OCI-LY1 (cell line): Measurements from ENCODE around the gene TRIM59.

Experiments
- H2AFZ ChIP-seq: fragments of 200-600 bp; sonication (generic), shearing (Covaris generic); 2 replicates; pipeline ENCODE4 v1.6.0; 2014; ENCODE audit warnings: antibody characterized with exemption, mild to moderate bottlenecking, low read length
- H3F3A ChIP-seq: fragments of 200-600 bp; sonication (generic), shearing (Covaris generic); 2 replicates; pipeline ENCODE4 v1.6.0; 2014; ENCODE audit warnings: mild to moderate bottlenecking, antibody characterized with exemption, low read length, moderate library complexity; ENCODE audit not compliant: insufficient read depth
- H3K27ac ChIP-seq: fragments of 200-600 bp; sonication (generic); 2 replicates; pipeline ENCODE4 v1.5.1; 2014; ENCODE audit warnings: low read length, mixed run types, mild to moderate bottlenecking, low read depth; ENCODE audit not compliant: poor library complexity, severe bottlenecking
- H3K27me3 ChIP-seq: fragments of 200-600 bp; sonication (generic); 2 replicates; pipeline ENCODE4 v1.6.0; 2014; ENCODE audit warnings: antibody characterized with exemption, mild to moderate bottlenecking, low read length, moderate library complexity; ENCODE audit not compliant: insufficient read depth
- H3K36me3 ChIP-seq: fragments of 200-600 bp; sonication (generic); 2 replicates; pipeline ENCODE4 v1.6.1; 2014; ENCODE audit warnings: mild to moderate bottlenecking, antibody characterized with exemption, low read length, moderate library complexity, mixed read lengths; ENCODE audit not compliant: insufficient read depth
- H3K4me1 ChIP-seq: fragments of 200-600 bp; sonication (generic); 2 replicates; pipeline ENCODE4 v1.5.1; 2014; ENCODE audit warnings: mild to moderate bottlenecking, low read length, moderate library complexity; ENCODE audit not compliant: insufficient read depth, severe bottlenecking
- H3K4me2 ChIP-seq: fragments of 200-600 bp; sonication (generic), shearing (Covaris generic); 2 replicates; pipeline ENCODE4 v1.6.1; 2014; ENCODE audit warnings: low read length
- H3K4me3 ChIP-seq: fragments of 200-600 bp; sonication (generic); 2 replicates; pipeline ENCODE4 v1.5.1; 2014; ENCODE audit warnings: low read length, low read depth, mild to moderate bottlenecking, mixed read lengths; ENCODE audit not compliant: poor library complexity, severe bottlenecking
- H3K79me2 ChIP-seq: fragments of 200-600 bp; shearing (Covaris generic); 2 replicates; pipeline ENCODE4 v1.6.1; 2016; ENCODE audit warnings: mixed run types, low read length, mixed read lengths; ENCODE audit not compliant: insufficient read depth
- H3K9ac ChIP-seq: fragments of 200-600 bp; sonication (generic), shearing (Covaris generic); 2 replicates; pipeline ENCODE4 v1.6.1; 2014; ENCODE audit warnings: mild to moderate bottlenecking, low read length, mixed read lengths
- H3K9me2 ChIP-seq: fragments of 200-600 bp; sonication (generic), shearing (Covaris generic); 2 replicates; pipeline ENCODE4 v1.6.1; 2014; ENCODE audit warnings: low read depth, mild to moderate bottlenecking, low read length, mixed read lengths
- H3K9me3 ChIP-seq: fragments of 200-600 bp; shearing (Covaris generic); 2 replicates; pipeline ENCODE4 v1.6.1; 2014; ENCODE audit warnings: low read length, mixed read lengths
- H4K20me1 ChIP-seq: fragments of 200-600 bp; sonication (generic), shearing (Covaris generic); 2 replicates; pipeline ENCODE4 v1.6.0; 2016; ENCODE audit warnings: mild to moderate bottlenecking, low read length; ENCODE audit not compliant: insufficient read depth
- CTCF ChIP-seq: fragments of 200-600 bp; sonication (generic), shearing (Covaris generic); IDR thresholded peaks from 2 replicates; pipeline ENCODE4 v1.5.1; 2017; ENCODE audit warnings: mild to moderate bottlenecking, antibody characterized with exemption, low read length, moderate library complexity, mixed read lengths
- EZH2 ChIP-seq: fragments of 200-600 bp; sonication (generic), shearing (Covaris generic); IDR thresholded peaks from 2 replicates; pipeline ENCODE4 v1.8.0; 2017; ENCODE audit warnings: borderline replicate concordance, mixed run types, mild to moderate bottlenecking, antibody characterized with exemption, low read length, moderate library complexity, mixed read lengths

TRIM59 gene

GRCh38 chr3:160403028-160403545 is 46.5 kb downstream of the TRIM59 start:
- Histone ChIP-seq H3K27me3 (no peaks in the 10 kb centered on the region), H4K20me1 (no peaks in the 10 kb centered on the region; the same call in 1 of the 2 replicates), H3K4me3 (peak overlapping the region; percentile 84), H3K27ac (peak overlapping the region; percentile 89), H3K36me3 (peaks cover 84% of the 10 kb centered on the region), H3K9me2 (no peaks in the 10 kb centered on the region), H3K4me1 (peaks cover 41% of the 10 kb centered on the region), H2AFZ (no peak overlapping the region), H3K9ac (peak overlapping the region; percentile 90), H3K9me3 (no peaks in the 10 kb centered on the region), H3K4me2 (peak overlapping the region; percentile 93), H3K79me2 (peaks cover 96% of the 10 kb centered on the region), H3F3A (peaks cover 2% of the 10 kb centered on the region; the same call in 1 of the 2 replicates)
- no peak for TF ChIP-seq CTCF
- TF ChIP-seq EZH2, result no peak

- H3K4me1 ChIP-seq, result peaks cover 47% of the 10 kb centered on the region
- H3K4me2 ChIP-seq, result peak overlapping the region; percentile 93
- peak overlapping the region; percentile 89 for H3K27ac ChIP-seq
- no peaks in the 10 kb centered on the region; the same call in 1 of the 2 replicates for H4K20me1 ChIP-seq
- no peaks in the 10 kb centered on the region for H3K9me2 ChIP-seq
- TF ChIP-seq CTCF (no peak), EZH2 (no peak)
- peaks cover 77% of the 10 kb centered on the region for H3K36me3 ChIP-seq
- no peak overlapping the region for H2AFZ ChIP-seq
- H3F3A ChIP-seq, result no peaks in the 10 kb centered on the region
- H3K9me3 ChIP-seq, result no peaks in the 10 kb centered on the region
- peaks cover 93% of the 10 kb centered on the region for H3K79me2 ChIP-seq
- peak overlapping the region; percentile 84 for H3K4me3 ChIP-seq
- no peaks in the 10 kb centered on the region for H3K27me3 ChIP-seq
- H3K9ac ChIP-seq, result peak overlapping the region; percentile 90
These were observed 47.2 kb downstream of the TRIM59 start for GRCh38 chr3:160402221-160403027.

GRCh38 chr3:160401291-160402095 is 48.1 kb downstream of the TRIM59 start:
- peak overlapping the region; percentile 89 for H3K27ac ChIP-seq
- peaks cover 92% of the 10 kb centered on the region for H3K79me2 ChIP-seq
- no peak for TF ChIP-seq EZH2
- no peak for TF ChIP-seq CTCF
- H3K9me3 ChIP-seq, result no peaks in the 10 kb centered on the region
- H3F3A ChIP-seq, result no peaks in the 10 kb centered on the region
- peak overlapping the region; percentile 90 for H3K9ac ChIP-seq
- no peaks in the 10 kb centered on the region for H3K9me2 ChIP-seq
- H3K4me3 ChIP-seq, result peak overlapping the region; percentile 84
- no peak overlapping the region for H2AFZ ChIP-seq
- no peaks in the 10 kb centered on the region for H3K27me3 ChIP-seq
- no peaks in the 10 kb centered on the region; the same call in 1 of the 2 replicates for H4K20me1 ChIP-seq
- H3K4me2 ChIP-seq, result peak overlapping the region; percentile 93
- H3K36me3 ChIP-seq, result peaks cover 68% of the 10 kb centered on the region
- H3K4me1 ChIP-seq, result peaks cover 57% of the 10 kb centered on the region
